ENCODE results near the gene BCL7A. TPM values are rescaled to one million over a fixed set of nuclear protein-coding genes. Genes with fewer than 3 reads are reported as not detected.

The BCL7A gene
- total and polyA plus RNA-seq, 9 of the 15 experiments (the other 6 are each of a cell fraction or from before 2014, with no cell fraction given) = 0.25 to 21.9 (median 14.9) TPM

GRCh38 chr12:121980191-121980891 lies 41.3 kb upstream of the BCL7A start:
- in situ Hi-C loops (cut with MboI) = no loop called here
- Histone ChIP-seq H3K4me2 (ENCODE audit: insufficient read depth, low read length) (no peak overlapping the region), H3K27me3 (ENCODE audit: control insufficient read depth in 2 of 2, insufficient read depth in 2 of 2, low read length in 2 of 2) (no peaks in the 10 kb centered on the region), H3K9me3 (replicated peaks; ENCODE audit: control insufficient read depth, insufficient read depth, low read depth, low read length) (no peaks in the 10 kb centered on the region), H3K36me3 (ENCODE audit: control insufficient read depth, insufficient read depth, low read length) (no peaks in the 10 kb centered on the region), H3K9ac (ENCODE audit: insufficient read depth in 1 of 2, low read depth in 2 of 2, low read length in 2 of 2) (peak overlapping the region in 1 of 2 experiments; percentile 62; a peak in 2 of 4 replicates), H4K20me1 (replicated peaks; ENCODE audit: control insufficient read depth, insufficient read depth, low read length) (no peaks in the 10 kb centered on the region), H3K27ac (ENCODE audit: extremely low read depth, low read depth, low read length) (no peak overlapping the region), H3K9me1 (ENCODE audit: control insufficient read depth, insufficient read depth, low read length) (no peaks in the 10 kb centered on the region), H3K4me1 (replicated peaks in 1 of 2; ENCODE audit: control insufficient read depth in 2 of 2, insufficient read depth in 2 of 2, low read length in 2 of 2) (peaks cover 4 to 5% of the 10 kb centered on the region in 2 experiments; a peak in 3 of 5 replicates), H3K79me2 (ENCODE audit: control insufficient read depth, insufficient read depth, low read length) (no peaks in the 10 kb centered on the region), H3K4me3 (no peak overlapping the region), H2AFZ (ENCODE audit: low read depth, low read length) (no peak overlapping the region)
- no TSS peak for BruUV-seq (replicated peaks)
- ChIA-PET CTCF (ENCODE audit: low intra/inter-chr PET ratio) (no interaction called here), POLR2A (interaction anchor here (0.6 to 1.0 kb wide), 2 partner anchors 22 to 74 kb away, joined by 3 to 7 read pairs; no protein-coding TSS in a partner anchor)
- ATAC-seq = 0 out of 3 replicates have a peak, but pooled peaks have one; percentile 18
- TF ChIP-seq BRD4 (IDR thresholded peaks at IDR 0.05) = no peak
- no peak for TF ChIP-seq GABPB2 (CRISPR knock-in tag; conservative IDR thresholded peaks at IDR 0.05)
- no peak for TF ChIP-seq CEBPG (CRISPR knock-in tag; IDR thresholded peaks at IDR 0.05)
- TF ChIP-seq CEBPG (tag; conservative IDR thresholded peaks at IDR 0.05 in 1 of 2, IDR thresholded peaks at IDR 0.05 in 1 of 2) = no peak
- no peak for TF ChIP-seq HDAC3 (IDR thresholded peaks at IDR 0.05; ENCODE audit: borderline replicate concordance, partially characterized antibody)
- intact Hi-C loops (cut with micrococcal nuclease) = no loop called here
- 40% methylated on average over 11 of the region's 11 CpGs for WGBS (ENCODE audit: insufficient coverage, low coverage, missing lambda C conversion rate)
- DNase-seq (ENCODE audit: extremely low read depth in 1 of 4, low spot score in 3 of 4) = no peak
- FAIRE-seq = no peak
